HG02623 (cell line): ENCODE measurements around the gene OR14K1.
"Not testable (repeated sequence)": the region's sequence is repeated elsewhere in the genome, so short reads cannot be mapped to it uniquely, and the experiment has no call there.

Experiments
- ATAC-seq: cut with Tn5 transposase; IDR thresholded peaks from one replicate; pipeline ENCODE4 v1.9.1; 2021; ENCODE audit warnings: moderate library complexity; ENCODE audit not compliant: unreplicated experiment

OR14K1 gene

DNA sequence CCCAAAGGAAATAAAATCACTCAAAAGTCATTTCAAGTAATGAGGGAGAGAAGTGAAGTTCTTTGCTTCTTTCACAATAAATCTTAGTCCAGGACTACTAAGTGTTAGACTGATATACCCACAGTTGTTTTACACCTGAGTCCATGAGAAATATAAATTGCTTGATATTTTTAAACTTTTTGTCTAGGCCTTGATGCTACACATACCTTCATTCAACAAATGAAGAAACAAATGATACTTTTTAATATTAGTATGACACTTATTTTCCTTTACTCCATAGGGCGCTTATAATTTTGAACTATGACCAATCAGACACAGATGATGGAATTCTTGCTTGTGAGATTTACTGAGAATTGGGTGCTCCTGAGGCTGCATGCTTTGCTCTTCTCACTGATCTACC lies at the start of gene OR14K1:
Gene OR14K1 (plus strand): TSS at position 301 of the 400 bp plus-strand sequence. CDS start 0 bp downstream, at position 301.
- no peak for ATAC-seq

DNA sequence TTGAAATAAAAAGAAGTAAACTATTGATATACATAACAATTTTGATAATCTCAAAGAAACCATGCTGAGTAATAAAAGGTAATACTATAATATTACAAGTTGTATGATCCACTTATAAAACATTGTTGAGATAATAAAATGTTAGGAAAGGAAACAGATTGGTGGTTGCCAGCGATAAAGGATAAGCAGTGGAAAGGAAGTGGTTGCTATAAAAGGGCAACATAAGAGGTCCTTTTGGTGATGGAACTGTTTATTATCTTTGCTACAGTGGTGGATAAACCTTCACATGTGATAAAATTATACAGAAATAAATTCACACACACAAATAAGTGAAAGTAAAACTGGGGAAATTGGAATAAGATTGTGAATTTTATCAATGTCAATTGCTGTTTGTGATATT lies 37.1 kb upstream of the OR14K1 start:
- ATAC-seq, result no peak

DNA sequence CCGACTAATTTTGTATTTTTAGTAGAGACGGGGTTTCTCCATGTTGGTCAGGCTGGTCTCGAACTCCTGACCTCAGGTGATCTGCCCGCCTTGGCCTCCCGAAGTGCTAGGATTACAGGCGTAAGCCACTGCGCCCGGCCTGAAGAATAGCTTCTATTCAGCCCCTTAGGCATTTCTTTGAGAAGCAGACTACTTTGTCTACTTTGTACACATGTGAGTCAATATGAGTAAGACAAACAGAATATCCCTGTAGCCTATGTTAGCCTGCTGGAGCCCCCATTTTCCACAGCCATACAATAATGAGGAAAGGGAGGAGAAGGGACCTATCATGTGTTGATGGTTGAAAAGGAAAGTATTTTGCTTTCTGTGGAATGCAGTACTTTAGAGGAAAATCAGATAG lies 27.7 kb upstream of the OR14K1 start:
- not testable (repeated sequence) for ATAC-seq

DNA sequence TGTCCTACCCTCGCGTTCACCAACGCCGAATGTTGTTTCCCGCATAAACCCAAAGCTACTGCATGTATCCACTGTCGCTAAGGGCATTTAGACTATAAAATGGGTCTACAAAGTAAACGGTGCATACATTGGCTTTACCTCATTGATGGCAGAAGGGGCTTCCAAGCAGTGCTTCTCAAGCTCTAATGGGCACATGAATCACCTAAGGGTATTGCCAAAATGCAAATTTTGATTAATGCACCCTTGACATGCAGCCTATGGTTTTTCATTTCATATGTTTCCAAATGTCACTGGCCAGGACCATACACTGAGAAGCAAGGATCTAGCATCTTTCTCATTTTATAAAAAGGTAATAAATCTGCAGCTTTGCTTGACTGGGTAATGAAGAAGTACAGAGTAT lies 24.7 kb upstream of the OR14K1 start:
- no peak for ATAC-seq

DNA sequence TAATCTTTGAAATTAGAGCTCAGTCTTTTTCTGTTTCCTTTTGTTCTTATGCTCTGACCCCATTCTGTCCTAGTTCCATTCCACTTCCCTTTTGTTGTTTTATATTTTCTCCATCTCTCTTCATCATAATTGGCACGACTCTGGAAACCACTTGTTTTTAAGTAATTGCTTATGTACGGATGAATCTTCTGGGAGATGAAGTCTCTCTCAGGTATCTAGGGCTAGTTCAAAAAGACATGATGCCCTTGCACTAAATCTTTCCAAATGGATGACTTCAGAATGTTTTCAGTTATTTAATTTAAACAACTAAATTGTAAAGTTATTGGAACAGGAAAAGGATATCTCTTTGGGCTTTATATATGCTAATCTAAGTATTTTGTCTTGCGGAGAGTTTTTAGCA lies 21.9 kb upstream of the OR14K1 start, which contains the start of gene OR6F1:
Gene OR6F1 (minus strand): TSS at position 101 of the 400 bp plus-strand sequence. CDS start 3,891 bp downstream, outside the sequence.
- ATAC-seq, result no peak

DNA sequence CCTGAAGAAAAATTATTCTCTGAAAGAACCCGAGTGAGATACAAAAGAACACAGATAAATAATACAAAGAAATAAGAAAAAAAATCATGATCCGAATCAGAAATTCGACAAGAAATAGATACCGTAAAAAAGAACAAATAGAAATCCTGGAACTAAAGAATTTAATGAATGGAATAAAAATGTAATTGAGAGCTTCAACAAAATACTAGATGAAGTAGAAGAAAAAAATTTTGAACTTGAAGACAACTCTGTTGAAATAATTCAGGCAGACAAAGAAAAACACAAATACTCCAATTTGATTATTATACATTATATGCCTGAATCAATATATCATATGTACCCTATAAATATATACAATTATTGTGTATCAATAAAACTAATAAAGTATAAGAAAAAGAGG lies 17.2 kb upstream of the OR14K1 start:
- ATAC-seq, result no peak

GRCh38 chr1:247740721-247741120 lies 2.3 kb downstream of the OR14K1 start:
- ATAC-seq, result no peak

DNA sequence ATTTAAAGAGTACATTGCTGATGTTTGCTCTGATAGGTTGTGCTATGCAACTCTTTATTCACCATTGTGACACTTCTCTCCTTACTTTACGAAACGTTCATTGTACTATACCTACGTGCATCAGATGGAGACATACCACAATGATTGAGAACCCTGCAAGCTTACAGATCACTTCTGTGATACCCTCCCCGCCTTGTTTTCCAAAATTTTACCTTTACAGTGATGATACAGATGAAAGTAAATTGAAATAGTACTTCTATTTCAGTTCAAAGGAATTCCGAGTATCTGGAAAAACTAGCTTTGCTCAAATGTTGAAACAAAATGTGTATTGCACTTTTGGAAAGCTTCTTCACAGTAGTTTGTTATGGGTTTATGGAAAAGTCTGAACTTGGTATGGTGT lies 3.3 kb downstream of the OR14K1 start:
- ATAC-seq, result no peak

- not testable (repeated sequence) for ATAC-seq
These were observed 3.9 kb downstream of the OR14K1 start for GRCh38 chr1:247742215-247742760.

GRCh38 chr1:247746391-247746935 lies 8.0 kb downstream of the OR14K1 start:
- no peak for ATAC-seq

- ATAC-seq, result no peak
These were observed 9.2 kb downstream of the OR14K1 start for GRCh38 chr1:247747616-247748015.

DNA sequence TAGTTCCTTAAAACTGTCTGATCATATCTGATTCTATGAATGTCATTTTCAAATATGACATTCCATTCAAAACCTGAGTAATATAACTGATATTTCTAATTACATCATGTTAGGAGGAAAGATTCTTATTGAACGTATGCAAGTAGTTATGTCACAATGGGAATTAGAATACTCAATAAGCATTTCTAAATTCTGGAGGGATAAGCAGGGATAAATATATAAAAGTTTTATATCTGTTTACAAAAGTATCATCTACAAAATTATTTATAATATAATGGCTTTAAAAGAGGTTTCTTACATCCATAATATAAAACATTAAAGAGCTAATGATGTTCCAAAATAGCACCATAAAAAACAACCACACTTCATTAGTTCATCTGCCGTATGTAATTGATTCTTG lies 9.6 kb downstream of the OR14K1 start, which contains the start of gene OR14A2:
Gene OR14A2 (minus strand): TSS at position 101 of the 400 bp plus-strand sequence.
- no peak for ATAC-seq

GRCh38 chr1:247749870-247750269 lies 11.5 kb downstream of the OR14K1 start:
- no peak for ATAC-seq

DNA sequence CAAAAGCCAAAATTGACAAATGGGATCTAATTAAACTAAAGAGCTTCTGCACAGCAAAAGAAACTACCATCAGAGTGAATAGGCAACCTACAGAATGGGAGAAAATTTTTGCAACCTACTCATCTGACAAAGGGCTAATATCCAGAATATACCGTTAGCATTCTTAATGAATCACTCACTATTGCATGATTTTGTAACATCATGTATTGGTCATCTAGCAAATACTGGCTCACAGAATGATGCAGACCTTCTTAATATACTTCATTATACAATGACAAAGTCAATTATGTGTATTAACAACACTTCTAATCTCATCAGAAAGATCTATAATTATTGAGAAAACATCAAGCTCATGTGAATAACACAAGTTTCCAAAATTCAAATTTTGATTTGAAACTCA lies 15.9 kb downstream of the OR14K1 start:
- not testable (repeated sequence) for ATAC-seq

GRCh38 chr1:247760456-247760855 lies 22.0 kb downstream of the OR14K1 start, which contains the start of gene OR1C1:
Gene OR1C1 (minus strand): TSS chr1:247760556. CDS start chr1:247758406, 2,150 bp downstream.
- no peak for ATAC-seq

- no peak for ATAC-seq
These were observed 31.2 kb downstream of the OR14K1 start for GRCh38 chr1:247769603-247770002.
